Caco-2 (cell line): ENCODE results near the gene PCSK5. TPM values are rescaled to one million over a fixed set of nuclear protein-coding genes. Genes with fewer than 3 reads are reported as not detected.

Source experiments
- BruUV-seq: library from RNA; stranded (reverse); fragments of 400-500 nt; replicated peaks from 2 replicates; lab custom pipeline; 2021; lab: Mats Ljungman, UMichigan
- CTCF ChIA-PET: fragments of 300-600 bp; sonication (Branson Sonifier 250); formaldehyde crosslinking; loops from one replicate; lab custom pipeline; 2022; ENCODE audit warnings: antibody characterized with exemption; lab: Charles Lee
- POLR2A ChIA-PET: fragments of 300-600 bp; sonication (Branson Sonifier 250); formaldehyde crosslinking; loops from one replicate; lab custom pipeline; 2022; ENCODE audit warnings: antibody characterized with exemption; lab: Charles Lee
- DNase-seq, 2 experiments: peaks; one replicate each; pipeline versions ENCODE4 v3.0.0 to v3.0.0-alpha.2; 2020 to 2022
- H3K27me3 ChIP-seq: replicated peaks from 2 replicates; pipeline ENCODE4 v1.6.0; 2011; ENCODE audit warnings: low read length; ENCODE audit not compliant: control insufficient read depth, insufficient read depth
- H3K36me3 ChIP-seq: 2 replicates; pipeline ENCODE4 v1.5.1; 2011; ENCODE audit warnings: low read length; ENCODE audit not compliant: control insufficient read depth, insufficient read depth
- H3K4me1 ChIP-seq: fragments of 250-450 bp; sonication (Bioruptor Pico); 2 replicates; pipeline ENCODE4 v1.5.1; 2020; ENCODE audit warnings: mild to moderate bottlenecking
- H3K4me3 ChIP-seq: 2 replicates; pipeline ENCODE4 v1.5.1; 2011; ENCODE audit warnings: low read depth, mild to moderate bottlenecking, control low read depth, low read length
- H3K9me3 ChIP-seq: fragments of 250-450 bp; sonication (Bioruptor Pico); 2 replicates; pipeline ENCODE4 v1.5.1; 2020; ENCODE audit warnings: mild to moderate bottlenecking, moderate library complexity
- H3K27ac Mint-ChIP-seq: one replicate; pipeline ENCODE4 v1.8.0; 2022; ENCODE audit warnings: mixed read lengths; ENCODE audit not compliant: unreplicated experiment
- H3K27me3 Mint-ChIP-seq: one replicate; pipeline ENCODE4 v1.8.0; 2022; ENCODE audit warnings: mixed read lengths; ENCODE audit not compliant: insufficient read depth, unreplicated experiment
- H3K36me3 Mint-ChIP-seq: one replicate; pipeline ENCODE4 v1.8.0; 2022; ENCODE audit warnings: mild to moderate bottlenecking, mixed read lengths; ENCODE audit not compliant: insufficient read depth, unreplicated experiment
- H3K4me1 Mint-ChIP-seq: one replicate; pipeline ENCODE4 v1.8.0; 2022; ENCODE audit warnings: low read depth, mixed read lengths; ENCODE audit not compliant: unreplicated experiment
- H3K4me3 Mint-ChIP-seq: one replicate; pipeline ENCODE4 v1.8.0; 2022; ENCODE audit warnings: mild to moderate bottlenecking, moderate library complexity, mixed read lengths; ENCODE audit not compliant: unreplicated experiment
- H3K9me3 Mint-ChIP-seq: one replicate; pipeline ENCODE4 v1.8.0; 2022; ENCODE audit warnings: mixed read lengths; ENCODE audit not compliant: unreplicated experiment
- intact Hi-C: fragments of 100-400 bp; cut with micrococcal nuclease; formaldehyde crosslinking; loops from one replicate; pipeline ENCODE4 v1.10.0; 2022; ENCODE audit not compliant: unreplicated experiment
- total RNA-seq: library from RNA; stranded (reverse); gene quantifications from 2 replicates; pipeline ENCODE4 v1.2.3, GENCODE V29; 2022
- TF ChIP-seq, protein P1 (sequence below), 2 experiments: fragments of 200-600 bp in 1 of 2; IDR thresholded peaks; 1 replicate in 1 of 2; 2 replicates in 1 of 2; pipeline versions ENCODE4 v1.5.1 to v1.8.0; 2011 to 2022; ENCODE audit warnings: antibody characterized with exemption in 1 of 2, control low read depth in 1 of 2, inconsistent platforms in 1 of 2, low read depth in 1 of 2, low read length in 1 of 2, mild to moderate bottlenecking in 1 of 2, moderate library complexity in 1 of 2; ENCODE audit not compliant: insufficient read depth in 1 of 2, severe bottlenecking in 1 of 2, unreplicated experiment in 1 of 2

Gene PCSK5
- total RNA-seq, 1 experiment from 2014 or later: 10.9 TPM

DNA sequence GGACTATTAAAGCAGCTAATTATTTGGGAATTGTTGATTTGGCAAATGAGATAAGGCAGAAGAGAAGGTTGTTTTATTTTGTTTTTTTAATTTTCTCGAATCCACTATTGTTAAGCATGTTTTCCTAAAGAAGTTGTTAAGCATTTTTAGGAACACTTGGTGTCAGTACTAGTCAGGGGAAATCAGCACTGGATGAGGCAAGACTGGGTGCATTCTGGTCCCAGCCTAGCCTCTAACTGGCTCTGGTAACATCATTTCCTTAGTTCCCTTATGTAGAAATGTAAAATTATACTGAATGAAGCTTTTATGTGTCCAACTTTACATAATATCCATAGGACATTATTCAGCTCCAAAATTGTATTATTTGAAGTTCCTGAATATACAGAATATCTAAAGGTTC lies 196.1 kb downstream of the PCSK5 start:
- intact Hi-C loops: no loop called here
- H3K4me1 ChIP-seq: no peaks in the 10 kb centered on the region
- TF ChIP-seq, protein P1, sequence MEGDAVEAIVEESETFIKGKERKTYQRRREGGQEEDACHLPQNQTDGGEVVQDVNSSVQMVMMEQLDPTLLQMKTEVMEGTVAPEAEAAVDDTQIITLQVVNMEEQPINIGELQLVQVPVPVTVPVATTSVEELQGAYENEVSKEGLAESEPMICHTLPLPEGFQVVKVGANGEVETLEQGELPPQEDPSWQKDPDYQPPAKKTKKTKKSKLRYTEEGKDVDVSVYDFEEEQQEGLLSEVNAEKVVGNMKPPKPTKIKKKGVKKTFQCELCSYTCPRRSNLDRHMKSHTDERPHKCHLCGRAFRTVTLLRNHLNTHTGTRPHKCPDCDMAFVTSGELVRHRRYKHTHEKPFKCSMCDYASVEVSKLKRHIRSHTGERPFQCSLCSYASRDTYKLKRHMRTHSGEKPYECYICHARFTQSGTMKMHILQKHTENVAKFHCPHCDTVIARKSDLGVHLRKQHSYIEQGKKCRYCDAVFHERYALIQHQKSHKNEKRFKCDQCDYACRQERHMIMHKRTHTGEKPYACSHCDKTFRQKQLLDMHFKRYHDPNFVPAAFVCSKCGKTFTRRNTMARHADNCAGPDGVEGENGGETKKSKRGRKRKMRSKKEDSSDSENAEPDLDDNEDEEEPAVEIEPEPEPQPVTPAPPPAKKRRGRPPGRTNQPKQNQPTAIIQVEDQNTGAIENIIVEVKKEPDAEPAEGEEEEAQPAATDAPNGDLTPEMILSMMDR (IDR thresholded peaks at IDR 0.05; ENCODE audit: insufficient read depth in 1 of 2, low read depth in 1 of 2, low read length in 1 of 2, severe bottlenecking in 1 of 2, unreplicated experiment in 1 of 2): no peak
- Mint-ChIP-seq H3K4me1 (no peaks in the 10 kb centered on the region), H3K36me3 (peaks cover 6% of the 10 kb centered on the region), H3K4me3 (no peak overlapping the region), H3K9me3 (no peaks in the 10 kb centered on the region), H3K27me3 (no peaks in the 10 kb centered on the region), H3K27ac (no peak overlapping the region)
- DNase-seq: no peak
- BruUV-seq: no TSS peak
- H3K4me3 ChIP-seq: no peak overlapping the region
- ChIA-PET CTCF (no interaction called here), POLR2A (no interaction called here)
- no peaks in the 10 kb centered on the region for H3K27me3 ChIP-seq
- H3K9me3 ChIP-seq: no peaks in the 10 kb centered on the region
- H3K36me3 ChIP-seq: no peaks in the 10 kb centered on the region

DNA sequence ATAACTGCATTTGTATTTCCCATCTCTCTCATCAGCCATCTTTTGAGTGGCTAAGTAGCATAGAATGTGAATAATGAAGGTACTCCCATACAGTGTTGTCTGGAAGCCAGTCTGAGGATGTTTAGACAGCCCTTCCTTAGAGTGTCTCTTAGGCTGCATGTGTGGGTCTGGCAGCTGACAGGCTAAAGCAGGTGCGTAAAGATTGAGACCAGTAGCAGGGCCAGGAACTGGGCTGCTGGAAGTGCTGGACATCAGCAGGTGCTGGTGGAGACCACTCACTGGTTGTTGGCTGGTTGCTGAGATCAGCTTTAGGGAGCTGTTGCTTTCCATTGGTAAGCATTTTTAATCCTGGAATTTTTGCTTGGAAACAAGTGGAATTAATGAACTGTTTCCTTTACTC lies 197.5 kb downstream of the PCSK5 start:
- BruUV-seq: no TSS peak
- no peak for DNase-seq

DNA sequence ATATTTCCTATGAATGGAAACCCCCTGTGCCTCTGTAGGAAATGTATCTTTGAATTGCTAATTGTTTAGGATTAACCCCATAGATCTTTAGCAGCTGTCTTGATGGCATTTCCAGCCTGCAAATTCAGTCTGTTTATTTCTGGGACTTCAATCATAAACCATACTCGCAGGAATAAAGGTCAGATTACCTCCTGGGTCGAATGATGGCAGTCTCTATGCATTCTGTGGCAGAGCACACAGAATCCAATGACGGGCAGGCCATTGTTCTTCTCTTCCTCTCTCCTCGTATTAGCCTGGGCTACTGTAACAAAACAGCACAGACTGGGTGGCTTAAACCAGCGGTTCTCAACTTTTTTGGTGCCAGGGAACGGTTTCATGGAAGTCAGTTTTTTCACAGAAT lies 199.9 kb downstream of the PCSK5 start:
- Mint-ChIP-seq H3K27me3 (no peaks in the 10 kb centered on the region), H3K27ac (no peak overlapping the region), H3K4me3 (no peak overlapping the region), H3K9me3 (no peaks in the 10 kb centered on the region), H3K4me1 (no peaks in the 10 kb centered on the region), H3K36me3 (peaks cover 6% of the 10 kb centered on the region)
- H3K9me3 ChIP-seq: no peaks in the 10 kb centered on the region
- no peaks in the 10 kb centered on the region for H3K4me1 ChIP-seq
- no peak overlapping the region for H3K4me3 ChIP-seq
- no TSS peak for BruUV-seq
- POLR2A ChIA-PET: no interaction called here
- intact Hi-C loops: no loop called here
- TF ChIP-seq, protein P1 (IDR thresholded peaks at IDR 0.05; ENCODE audit: insufficient read depth in 1 of 2, low read depth in 1 of 2, low read length in 1 of 2, severe bottlenecking in 1 of 2, unreplicated experiment in 1 of 2): no peak
- CTCF ChIA-PET: no interaction called here
- DNase-seq: no peak
- no peaks in the 10 kb centered on the region for H3K27me3 ChIP-seq
- no peaks in the 10 kb centered on the region for H3K36me3 ChIP-seq

More for the DNA sequence above, 197.5 kb downstream of the PCSK5 start:
- no peaks in the 10 kb centered on the region for H3K4me1 ChIP-seq
- H3K27me3 ChIP-seq: no peaks in the 10 kb centered on the region
- H3K36me3 ChIP-seq: no peaks in the 10 kb centered on the region
- POLR2A ChIA-PET: no interaction called here
- TF ChIP-seq, protein P1 (IDR thresholded peaks at IDR 0.05; ENCODE audit: insufficient read depth in 1 of 2, low read depth in 1 of 2, low read length in 1 of 2, severe bottlenecking in 1 of 2, unreplicated experiment in 1 of 2): no peak
- Mint-ChIP-seq H3K36me3 (peaks cover 6% of the 10 kb centered on the region), H3K9me3 (no peaks in the 10 kb centered on the region), H3K4me1 (no peaks in the 10 kb centered on the region), H3K27ac (no peak overlapping the region), H3K27me3 (no peaks in the 10 kb centered on the region), H3K4me3 (no peak overlapping the region)
- intact Hi-C loops: no loop called here
- no peak overlapping the region for H3K4me3 ChIP-seq
- CTCF ChIA-PET: no interaction called here
- H3K9me3 ChIP-seq: no peaks in the 10 kb centered on the region
